ENCODE results near the gene NHEJ1. TPM values are rescaled to one million over a fixed set of nuclear protein-coding genes. Genes with fewer than 3 reads are reported as not detected.

NHEJ1 gene
- total RNA-seq, 1 experiment from 2014 or later: 20.8 TPM

GRCh38 chr2:219090436-219091299 is 69.9 kb downstream of the NHEJ1 start:
- no peak overlapping the region for H3K4me2 ChIP-seq (ENCODE audit: insufficient read depth, insufficient read length, low read length)
- no peak overlapping the region for H2BK5ac ChIP-seq (ENCODE audit: insufficient read length, low read length)
- H2BK120ac ChIP-seq (ENCODE audit: low read depth, low read length, poor library complexity, severe bottlenecking): no peak overlapping the region
- H4K8ac ChIP-seq (replicated peaks; ENCODE audit: insufficient read length, low read depth, low read length): no peak overlapping the region
- H3K9ac ChIP-seq (ENCODE audit: extremely low read depth, insufficient read length, low read length): no peak overlapping the region
- H3K23me2 ChIP-seq (ENCODE audit: insufficient read length, low read depth, low read length, poor library complexity, severe bottlenecking): no peaks in the 10 kb centered on the region
- H2AK5ac ChIP-seq (ENCODE audit: insufficient read length, low read length): no peak overlapping the region
- no peaks in the 10 kb centered on the region for H3K79me1 ChIP-seq (ENCODE audit: insufficient read depth, low read depth, low read length, poor library complexity, severe bottlenecking)
- peaks cover 11% of the 10 kb centered on the region in 2 experiments for H3K4me1 Mint-ChIP-seq
- H2BK15ac ChIP-seq (ENCODE audit: low read depth, low read length): no peak overlapping the region
- no peaks in the 10 kb centered on the region for H4K20me1 ChIP-seq (ENCODE audit: control insufficient read depth, insufficient read depth, insufficient read length)
- peaks cover 0 to 3% of the 10 kb centered on the region in 2 experiments; a peak in 2 of 5 replicates for H3K9me3 Mint-ChIP-seq
- no peak for TF ChIP-seq CTCF (conservative IDR thresholded peaks at IDR 0.05)
- H3K27me3 ChIP-seq (ENCODE audit: insufficient read depth, low read length): no peaks in the 10 kb centered on the region
- no peaks in the 10 kb centered on the region; the same call in 1 of the 2 replicates for H3K4me1 ChIP-seq (ENCODE audit: insufficient read depth, low read length)
- no peak overlapping the region for H3T11ph ChIP-seq (ENCODE audit: low read length)
- no peak overlapping the region for H3K56ac ChIP-seq (ENCODE audit: insufficient read length, low read depth, low read length)
- H3K9me3 ChIP-seq (ENCODE audit: control insufficient read depth, low read depth, low read length): no peaks in the 10 kb centered on the region
- H3K18ac ChIP-seq (ENCODE audit: insufficient read length, low read depth, low read length): no peak overlapping the region
- H3K4me3 Mint-ChIP-seq: no peak overlapping the region
- no peaks in the 10 kb centered on the region for H3K27me3 Mint-ChIP-seq (ENCODE audit: low read depth)
- no peak overlapping the region for H3K27ac ChIP-seq (ENCODE audit: insufficient read length, low read depth, low read length)
- no peak overlapping the region for H4K5ac ChIP-seq (ENCODE audit: insufficient read length, low read depth, low read length)
- no peak overlapping the region for H2AFZ ChIP-seq (ENCODE audit: low read length)
- H3K27ac Mint-ChIP-seq: no peak overlapping the region; a peak in 1 of 7 replicates
- no peaks in the 10 kb centered on the region for H3K79me2 ChIP-seq (ENCODE audit: insufficient read depth, low read length)
- no peak overlapping the region for H3K23ac ChIP-seq (ENCODE audit: insufficient read length, low read depth, low read length)
- H3K4ac ChIP-seq (ENCODE audit: low read depth, low read length): no peak overlapping the region
- H3K14ac ChIP-seq (ENCODE audit: insufficient read depth, low read length): no peak overlapping the region
- no peak for DNase-seq
- H2BK20ac ChIP-seq (ENCODE audit: low read depth, low read length, poor library complexity, severe bottlenecking): no peak overlapping the region
- no CpG with 5 or more reads among the region's 4 CpGs for WGBS (ENCODE audit: extremely low coverage, insufficient read length, low lambda C conversion rate)
- H3K36me3 Mint-ChIP-seq (ENCODE audit: insufficient read depth in 1 of 3, low read depth in 3 of 3): peaks cover 0 to 1% (median 0%) of the 10 kb centered on the region in 3 experiments; a peak in 1 of 7 replicates
- H2BK12ac ChIP-seq (ENCODE audit: insufficient read length, low read depth, low read length): no peak overlapping the region
- no peak overlapping the region for H4K91ac ChIP-seq (ENCODE audit: insufficient read length, low read depth, low read length)

All from H9 (cell line).